DMS 273 treated with DMSO at 0.1 percent for 48 hours (cell line): ENCODE measurements around the gene ODAD2.
"Not testable (repeated sequence)": the region's sequence is repeated elsewhere in the genome, so short reads cannot be mapped to it uniquely, and the experiment has no call there.

Experiments used
- DNase-seq: peaks from one replicate; lab custom pipeline; 2025; lab: John Stamatoyannopoulos, UW

ODAD2 gene

DNA sequence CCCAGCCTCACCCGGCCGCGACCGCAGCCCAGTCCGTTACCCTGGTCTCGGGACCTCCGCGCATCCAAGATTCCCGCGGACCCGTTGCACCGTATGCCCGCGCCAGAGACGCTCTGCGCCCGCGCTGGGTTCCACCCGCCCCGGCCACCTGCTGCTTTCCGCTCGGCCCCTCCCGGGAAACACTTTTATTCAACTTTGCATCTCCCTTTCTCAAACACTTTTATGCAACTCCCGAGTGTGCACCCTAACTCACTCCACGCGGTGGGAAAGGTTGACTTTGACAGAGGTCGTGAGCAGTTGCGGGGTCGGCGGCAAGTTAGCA lies at the start of gene ODAD2:
ODAD2 (minus strand) TSS at position 126 of the 322 bp plus-strand sequence. CDS start 3,937 bp downstream, outside the sequence.
- DNase-seq = no peak

- DNase-seq = no peak
Observed at GRCh38 chr10:28047061-28047460, 48.2 kb upstream of the ODAD2 start.

DNA sequence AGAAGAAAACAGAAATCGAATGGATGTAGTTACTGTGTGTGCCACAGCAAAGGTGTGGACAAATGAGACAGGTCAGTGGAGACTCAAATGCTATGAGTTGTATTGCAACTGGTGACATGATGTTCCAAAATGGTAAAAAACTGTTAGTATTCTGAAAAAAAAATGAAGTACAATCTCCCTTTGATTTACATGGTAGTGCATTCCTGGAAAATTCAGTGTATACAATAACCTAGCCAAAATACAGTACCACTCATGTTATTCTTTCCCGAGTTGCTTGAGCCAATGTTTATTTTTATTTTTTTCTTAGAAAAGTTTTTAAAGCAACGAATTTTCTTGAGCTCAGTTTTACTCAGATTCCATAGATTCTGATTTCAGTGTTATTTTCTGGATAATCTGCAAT lies 47.7 kb upstream of the ODAD2 start:
- no peak for DNase-seq

GRCh38 chr10:28043941-28044340 lies 45.1 kb upstream of the ODAD2 start:
- DNase-seq = no peak

DNA sequence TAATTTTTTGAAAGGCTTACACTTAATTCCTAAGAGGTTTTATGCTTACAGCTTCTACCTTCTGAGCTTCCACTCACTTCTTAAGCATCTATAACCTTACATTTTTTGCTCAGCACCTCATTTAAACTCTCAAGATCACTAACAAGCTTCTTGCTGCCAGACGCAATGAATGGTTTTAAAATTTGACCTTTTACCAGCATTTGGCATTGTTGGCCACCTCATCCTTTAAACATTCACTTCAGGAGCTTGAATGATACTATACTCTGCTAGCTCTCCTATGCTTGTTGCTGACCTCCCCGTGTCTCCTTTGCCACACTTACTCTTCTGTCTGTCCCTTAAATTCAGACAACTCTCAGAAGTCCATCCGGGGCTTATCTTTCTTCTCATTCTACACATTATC lies 37.7 kb upstream of the ODAD2 start:
- no peak for DNase-seq

DNA sequence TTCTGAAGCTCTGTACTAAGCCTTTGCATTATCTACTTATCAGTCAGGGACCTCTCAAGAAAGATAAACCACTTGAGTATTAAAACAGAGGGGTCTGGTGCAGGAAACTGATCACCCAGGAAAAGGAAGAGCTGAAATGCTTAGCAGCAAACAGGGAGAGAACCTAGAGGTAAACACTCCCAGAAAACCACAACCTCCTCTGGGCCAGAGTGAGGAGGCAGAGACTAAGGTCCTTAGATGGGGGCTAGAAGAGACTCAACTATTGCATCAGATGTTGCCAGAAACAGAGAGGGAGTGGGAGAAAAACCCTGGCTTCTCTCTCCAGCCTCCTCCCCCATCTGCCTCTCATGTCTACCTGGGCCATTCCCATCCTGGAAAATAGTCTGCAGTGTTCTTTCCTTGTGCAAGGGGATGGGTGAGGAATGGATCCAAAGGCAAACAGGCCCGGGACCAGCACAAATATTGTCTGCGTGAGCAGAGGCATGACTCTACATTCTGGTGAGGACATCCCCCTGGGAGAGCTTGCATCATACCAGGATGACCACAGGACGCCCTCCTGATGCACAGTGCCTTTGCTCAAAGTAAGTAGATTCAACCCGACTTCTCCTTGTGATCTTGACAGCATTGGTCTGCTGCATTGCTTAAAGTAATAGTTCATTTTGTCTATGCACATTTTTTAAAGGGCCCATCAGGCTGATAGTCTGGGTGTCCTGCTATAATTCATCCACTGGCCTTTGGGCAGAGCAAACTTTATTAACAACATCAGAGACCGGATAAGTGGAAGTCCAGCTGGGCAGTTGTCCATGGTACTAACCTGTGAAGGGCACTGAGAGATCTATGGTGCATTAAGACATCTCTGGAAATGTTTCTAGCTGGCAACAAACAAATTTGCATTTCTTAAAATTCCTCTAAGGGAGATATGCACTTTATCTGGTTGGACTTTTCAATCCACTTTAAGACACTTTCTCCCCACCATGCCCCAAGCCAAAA lies 22.4 kb upstream of the ODAD2 start:
- no peak for DNase-seq

DNA sequence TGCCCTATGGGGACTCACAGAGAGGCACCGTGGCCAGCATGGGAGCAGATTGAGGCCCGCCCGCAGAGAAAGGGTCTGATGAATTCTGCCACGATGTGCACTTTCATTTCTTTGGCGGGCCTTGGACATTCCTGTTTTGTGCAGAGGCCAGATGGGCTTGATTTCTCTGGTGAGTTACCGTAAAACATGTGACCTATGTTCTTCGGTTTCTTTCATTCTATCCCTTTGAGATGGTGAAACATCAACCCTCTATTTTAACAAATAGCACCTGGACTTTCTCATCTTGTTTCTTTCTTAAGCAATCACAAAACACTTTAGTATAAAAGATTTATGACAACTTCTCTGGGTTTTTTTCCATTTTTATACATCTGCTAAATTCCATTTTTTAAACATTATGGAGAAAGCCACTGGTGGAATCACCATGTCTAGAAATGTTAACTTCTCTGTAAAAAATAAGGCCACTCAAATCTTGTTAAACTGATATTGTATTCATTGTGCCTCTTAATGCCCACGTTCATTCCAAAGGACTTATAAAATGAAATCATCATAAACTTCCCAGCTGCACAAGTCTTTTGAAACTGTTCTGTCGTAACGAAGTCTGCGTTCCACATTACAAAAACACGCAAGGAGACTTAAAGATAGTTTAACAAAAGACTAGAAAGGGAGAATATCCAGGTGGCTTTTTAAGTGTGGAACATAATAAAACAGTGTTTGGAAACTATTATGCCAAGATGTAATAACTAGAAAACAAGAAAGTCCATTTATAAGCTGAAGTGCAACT lies 21.4 kb upstream of the ODAD2 start:
- no peak for DNase-seq

DNA sequence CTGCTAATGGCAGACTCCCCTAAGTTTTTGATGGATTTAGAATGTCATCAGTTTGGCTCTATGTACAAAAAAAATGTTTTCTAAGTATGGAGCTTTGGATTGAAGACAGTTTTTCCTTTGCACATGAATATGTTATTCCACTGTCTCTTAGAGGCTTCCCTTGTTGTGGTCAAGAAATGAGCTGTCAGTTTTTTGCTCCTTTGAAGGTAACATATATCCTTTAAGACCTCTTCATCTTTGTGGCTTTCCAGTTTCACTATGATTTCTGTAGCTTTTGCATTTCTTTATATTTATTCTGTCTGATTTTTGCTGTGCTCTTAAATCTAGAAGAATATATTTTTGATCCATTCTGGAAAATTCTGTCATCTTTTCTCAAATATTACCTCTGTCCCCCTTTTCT lies 15.8 kb upstream of the ODAD2 start:
- DNase-seq = no peak

GRCh38 chr10:28012990-28013515 lies 14.2 kb upstream of the ODAD2 start:
- DNase-seq = no peak

GRCh38 chr10:28010821-28011220 lies 11.9 kb upstream of the ODAD2 start:
- DNase-seq = no peak

DNA sequence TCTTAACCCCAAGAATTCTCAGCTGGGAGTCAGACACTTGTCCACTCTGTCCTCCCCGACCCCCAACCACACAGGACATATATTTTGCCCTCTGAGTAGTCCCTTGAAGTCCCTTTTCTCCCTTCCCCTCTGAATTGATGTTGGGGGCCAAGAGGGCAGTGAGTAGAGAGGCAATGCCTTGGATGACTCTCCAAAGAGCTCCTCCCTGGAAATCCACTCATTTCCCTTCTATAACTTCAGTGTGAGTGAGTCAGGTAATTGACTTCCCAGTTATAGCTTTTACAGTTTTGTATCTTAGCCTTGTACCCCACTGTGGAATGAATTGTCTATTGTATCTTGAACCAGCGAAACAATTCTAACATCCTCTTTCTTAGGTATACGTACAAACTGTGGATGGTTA lies 9.2 kb upstream of the ODAD2 start:
- no peak for DNase-seq

GRCh38 chr10:28001353-28001752 lies 2.5 kb upstream of the ODAD2 start:
- DNase-seq = no peak

DNA sequence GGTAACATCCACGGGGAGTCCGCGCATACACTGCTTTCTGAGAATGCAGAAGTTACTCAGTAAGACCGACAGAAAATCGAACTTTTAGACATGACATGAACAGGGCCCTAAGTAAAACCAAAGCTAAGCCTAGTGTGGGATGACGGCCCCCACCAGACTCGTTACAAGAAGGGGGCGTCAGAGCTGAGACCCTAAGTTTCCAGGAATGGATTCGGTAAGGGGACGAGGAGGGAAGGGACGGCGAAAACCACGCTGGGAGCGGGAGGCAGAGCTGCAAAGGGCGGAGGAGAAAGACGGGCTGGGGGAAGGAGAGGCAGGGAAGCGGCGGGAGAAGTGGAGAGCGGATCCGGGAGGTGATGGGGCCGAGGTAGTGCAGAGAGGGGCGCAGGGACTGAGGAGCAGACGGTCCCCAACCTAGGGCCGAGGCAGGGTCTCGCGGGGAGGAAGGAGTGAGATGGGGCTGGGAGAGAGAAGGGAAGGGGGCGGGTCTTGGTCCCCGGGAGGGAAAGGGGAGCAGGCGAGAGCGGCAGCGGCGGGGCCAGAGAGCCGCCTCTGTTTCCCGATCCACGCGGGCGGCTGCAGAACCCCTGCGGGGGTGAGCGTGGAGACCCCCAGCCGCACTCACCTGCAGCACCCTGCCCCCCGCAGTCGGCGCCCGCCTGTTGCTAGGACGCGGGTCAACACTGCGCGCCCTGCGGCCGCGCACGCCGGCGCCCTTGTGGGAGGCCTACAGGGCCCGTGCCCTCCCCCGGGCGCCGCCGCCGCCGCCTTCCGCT lies 513 bp downstream of the ODAD2 start:
- DNase-seq = no peak

DNA sequence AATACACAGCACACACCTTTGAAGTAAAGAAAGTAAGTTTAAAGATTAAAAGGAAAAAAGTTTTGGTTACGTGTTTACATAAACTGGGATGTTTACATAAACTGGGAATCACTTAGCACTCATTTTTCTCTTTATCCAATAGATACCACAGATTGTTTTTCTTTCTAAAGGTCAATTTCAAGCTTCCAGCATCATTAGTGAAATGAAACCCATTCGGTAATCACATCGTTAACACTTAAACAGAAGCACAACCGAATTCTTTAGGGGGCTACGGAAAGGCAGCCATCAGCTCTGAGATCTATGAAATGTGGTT lies 1.1 kb downstream of the ODAD2 start:
- no peak for DNase-seq

DNA sequence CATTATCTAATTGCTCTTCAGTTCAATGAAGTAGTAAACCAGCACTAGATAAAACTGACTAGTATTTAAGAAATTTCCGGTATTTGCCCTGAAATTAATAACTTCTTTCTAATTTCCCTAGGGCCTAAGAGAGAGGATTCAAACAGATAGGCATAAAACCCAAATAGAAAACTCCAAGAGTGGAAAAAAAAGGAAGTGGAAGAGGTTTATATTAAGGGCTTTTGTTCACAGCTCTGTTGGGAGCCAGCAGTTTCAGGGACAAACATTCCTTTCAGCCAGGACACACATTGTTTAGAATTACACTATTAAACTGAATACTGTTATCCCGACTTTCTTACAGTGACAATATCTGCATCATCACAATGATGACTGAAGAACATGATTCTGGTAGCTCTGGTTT lies 3.6 kb downstream of the ODAD2 start:
- no peak for DNase-seq

DNA sequence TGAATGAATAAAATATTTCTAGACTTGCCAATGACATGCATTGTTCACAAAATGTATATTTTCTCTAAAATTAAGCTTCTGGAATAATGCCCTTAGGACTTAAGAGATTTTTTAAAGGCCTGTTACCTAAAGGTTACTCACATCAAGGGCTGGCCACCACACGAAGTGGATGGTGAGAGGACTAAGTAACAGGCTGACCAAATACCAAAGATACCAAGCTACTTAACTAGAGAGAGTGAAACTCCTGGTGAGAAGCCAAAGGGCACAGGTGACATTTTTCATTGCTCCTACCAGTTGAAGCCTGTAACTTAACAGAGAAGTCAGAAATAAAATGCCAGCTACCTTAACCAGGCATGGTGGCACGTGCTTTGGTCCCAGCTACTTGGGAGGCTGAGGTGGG lies 9.5 kb downstream of the ODAD2 start:
- DNase-seq = not testable (repeated sequence)

GRCh38 chr10:27986821-27987220 lies 12.1 kb downstream of the ODAD2 start:
- DNase-seq = no peak

GRCh38 chr10:27982875-27983543 lies 15.9 kb downstream of the ODAD2 start:
- no peak for DNase-seq

DNA sequence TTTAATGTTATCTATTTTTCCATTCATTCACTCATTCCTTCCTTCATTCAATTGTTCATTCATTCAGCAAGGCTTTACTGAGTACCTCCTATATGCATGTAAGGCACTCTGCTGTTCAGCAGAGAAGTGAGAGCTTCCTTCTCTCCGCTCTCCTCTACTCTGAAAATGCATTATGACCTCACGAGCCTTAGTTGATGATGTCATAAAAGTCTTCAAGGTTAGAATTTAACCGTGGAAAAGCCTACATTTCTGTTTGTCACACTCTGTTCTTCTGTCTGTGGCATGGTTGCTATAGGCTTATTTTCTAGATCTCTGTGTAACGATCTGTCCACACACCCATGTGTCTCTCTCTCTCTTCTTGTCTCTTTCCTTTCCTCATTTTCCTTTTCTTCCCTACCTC lies 17.1 kb downstream of the ODAD2 start:
- DNase-seq = no peak

DNA sequence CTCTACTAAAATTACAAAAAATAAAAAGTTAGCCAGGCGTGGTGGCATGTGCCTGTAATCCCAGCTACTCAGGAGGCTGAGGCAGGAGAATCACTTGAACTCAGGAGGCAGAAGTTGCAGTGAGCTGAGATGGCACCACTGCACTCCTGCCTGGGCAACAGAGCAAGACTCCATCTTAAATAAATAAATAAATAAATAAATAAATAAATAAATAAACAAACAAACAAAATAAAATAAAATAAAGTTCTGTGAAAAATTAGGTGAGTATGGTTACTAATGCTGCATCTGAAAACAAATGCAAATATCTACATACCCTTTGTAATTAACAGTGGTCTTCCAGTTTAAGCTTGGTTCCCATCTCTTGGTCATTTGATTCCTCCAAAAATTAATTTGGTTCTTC lies 28.1 kb downstream of the ODAD2 start:
- not testable (repeated sequence) for DNase-seq

- not testable (repeated sequence) for DNase-seq
Observed at GRCh38 chr10:27969931-27970330, 28.9 kb downstream of the ODAD2 start.
